ENCODE results near the gene NANP. TPM values are rescaled to one million over a fixed set of nuclear protein-coding genes. Genes with fewer than 3 reads are reported as not detected.
"Not testable (repeated sequence)": the region's sequence is repeated elsewhere in the genome, so short reads cannot be mapped to it uniquely, and the experiment has no call there.

NANP gene
- 6.4 and 8.0 TPM in 2 replicates for total RNA-seq

DNA sequence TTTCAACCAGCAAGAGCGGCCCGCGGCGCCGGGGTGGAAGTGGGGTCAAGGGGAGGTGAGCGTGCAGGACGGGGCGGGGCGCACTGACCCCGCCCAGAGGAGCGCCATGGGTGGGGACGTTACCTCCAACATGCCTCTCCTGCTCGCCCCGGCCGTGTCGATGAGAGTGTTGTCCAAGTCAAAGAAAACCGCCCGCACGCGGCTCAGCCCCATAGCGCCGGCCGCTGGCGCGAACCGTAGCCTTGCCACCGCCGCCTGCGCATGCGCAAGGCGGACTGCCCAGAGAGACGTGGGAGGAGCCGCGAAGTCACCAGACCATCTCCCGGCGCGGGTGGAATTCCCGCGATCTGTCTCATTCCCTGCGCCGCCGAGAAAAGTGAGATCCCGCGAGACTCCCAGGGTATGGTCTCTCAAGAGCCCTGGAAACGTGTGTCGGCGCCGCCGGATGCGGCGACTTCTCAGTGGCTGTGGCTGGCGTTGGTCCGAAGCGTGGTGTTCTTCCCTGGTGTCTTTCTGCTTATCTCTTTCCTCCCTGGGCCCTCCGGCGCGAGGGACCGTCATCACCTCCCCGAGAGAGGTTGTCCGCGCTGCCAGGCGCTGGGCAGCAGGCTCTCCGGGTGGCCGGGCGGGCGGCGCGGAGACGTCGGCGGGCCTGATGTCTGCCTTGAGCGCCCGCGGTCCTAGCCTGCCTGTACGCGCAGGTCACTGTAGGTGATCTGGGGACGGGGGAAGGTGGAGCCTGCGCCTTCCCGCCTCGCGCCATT is at the start of gene NANP:
NANP (minus strand) TSS at position 279 of the 764 bp plus-strand sequence; CDS start at position 213, 66 bp downstream.
- peak; percentile 95 to 98 for DNase-seq (ENCODE audit: low read depth in 2 of 2)

DNA sequence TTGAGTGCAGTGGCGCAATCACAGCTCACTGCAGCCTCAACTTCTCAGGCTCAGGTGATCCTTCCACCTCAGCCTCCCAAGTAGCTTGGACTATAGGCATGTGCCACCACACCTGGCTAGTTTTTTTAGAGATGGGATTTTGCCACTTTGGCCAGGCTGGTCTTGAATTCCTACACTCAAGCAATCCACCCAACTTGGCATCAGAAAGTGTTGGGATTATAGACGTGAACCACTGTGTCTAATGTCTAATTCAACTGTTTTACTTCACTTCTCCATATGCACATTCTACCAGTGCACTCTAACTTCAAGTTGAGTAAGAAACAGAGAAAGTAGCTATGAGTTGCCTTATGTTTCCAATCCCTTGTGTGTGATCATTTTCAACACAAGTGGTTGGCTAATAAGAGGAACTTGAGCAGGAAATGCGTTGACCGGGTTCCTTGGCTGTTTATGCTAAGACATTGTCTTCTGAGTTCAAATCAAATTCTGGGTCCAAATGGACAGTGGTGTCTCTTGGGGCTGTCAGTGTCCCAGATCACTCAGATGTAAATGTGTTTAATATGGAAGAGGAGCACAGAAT is 48.9 kb upstream of the NANP start:
- no peak for DNase-seq (ENCODE audit: low read depth in 2 of 2)

GRCh38 chr20:25669826-25670422 is 46.1 kb upstream of the NANP start:
- peak in 1 of 2 donors; percentile 18 for DNase-seq (ENCODE audit: low read depth in 2 of 2)

DNA sequence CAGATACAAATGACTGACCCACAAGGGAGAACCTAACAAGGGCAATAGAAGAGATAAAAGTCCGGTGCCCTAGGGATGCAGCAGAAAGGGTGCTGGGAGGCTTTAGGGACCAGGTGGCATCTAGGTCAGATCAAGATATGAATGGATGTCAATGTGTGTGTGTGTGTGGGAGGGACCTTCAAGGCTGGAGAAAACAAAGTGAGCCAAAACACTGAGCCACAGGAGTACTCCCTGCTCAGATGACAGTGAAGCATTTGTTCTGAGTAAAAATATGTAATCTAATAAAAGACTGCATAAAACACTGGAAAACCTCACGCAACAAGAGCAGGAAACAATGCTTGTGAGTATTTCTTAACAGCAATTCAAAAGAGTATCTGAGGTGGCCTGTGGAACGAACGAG is 44.6 kb upstream of the NANP start:
- no peak for DNase-seq (ENCODE audit: low read depth in 2 of 2)

GRCh38 chr20:25659999-25660398 is 36.2 kb upstream of the NANP start:
- DNase-seq (ENCODE audit: low read depth in 2 of 2): no peak

DNA sequence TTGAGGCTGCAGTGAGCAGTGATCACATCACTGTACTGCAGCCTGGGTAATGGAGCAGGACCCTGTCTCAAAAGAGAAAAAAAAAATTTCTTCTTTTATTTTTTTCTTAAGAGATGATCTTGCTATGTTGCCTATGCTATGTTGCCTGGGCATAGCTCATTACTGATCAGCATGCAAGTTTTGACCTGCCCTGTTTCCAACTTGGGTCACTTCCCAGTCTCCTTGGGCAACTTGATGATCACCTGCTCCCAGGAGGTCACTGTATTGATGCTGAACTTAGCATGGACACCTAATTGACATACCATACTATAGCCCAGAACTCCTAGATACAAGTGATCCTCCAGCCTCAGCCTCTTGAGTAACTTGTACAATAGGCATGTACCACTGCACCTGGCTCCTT is 30.7 kb upstream of the NANP start:
- DNase-seq (ENCODE audit: low read depth in 2 of 2): no peak

DNA sequence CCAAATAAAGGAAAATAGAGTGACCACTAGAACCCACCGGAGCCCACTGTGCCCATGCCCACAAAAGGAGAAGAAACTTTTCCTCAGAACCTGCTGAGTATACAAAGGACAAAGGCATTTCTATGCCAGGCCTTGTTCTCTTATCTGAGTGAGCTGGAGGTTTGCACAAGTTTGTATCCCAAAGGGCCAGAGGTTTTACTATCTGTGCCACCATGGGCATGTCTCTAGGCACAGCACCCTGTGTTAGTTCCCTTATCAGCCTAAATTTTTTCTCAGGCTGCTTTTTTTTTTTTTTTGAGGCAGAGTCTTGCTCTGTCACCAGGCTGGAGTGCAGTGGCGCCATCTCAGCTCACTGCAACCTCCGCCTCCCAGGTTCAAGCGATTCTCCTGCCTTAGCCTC is 29.1 kb upstream of the NANP start:
- DNase-seq (ENCODE audit: low read depth in 2 of 2): not testable (repeated sequence)

GRCh38 chr20:25644814-25645213 is 21.0 kb upstream of the NANP start:
- no peak for DNase-seq (ENCODE audit: low read depth in 2 of 2)

GRCh38 chr20:25643716-25644115 is 19.9 kb upstream of the NANP start:
- DNase-seq (ENCODE audit: low read depth in 2 of 2): no peak

- DNase-seq (ENCODE audit: low read depth in 2 of 2): no peak
Measured at GRCh38 chr20:25637247-25637646, 13.4 kb upstream of the NANP start.

DNA sequence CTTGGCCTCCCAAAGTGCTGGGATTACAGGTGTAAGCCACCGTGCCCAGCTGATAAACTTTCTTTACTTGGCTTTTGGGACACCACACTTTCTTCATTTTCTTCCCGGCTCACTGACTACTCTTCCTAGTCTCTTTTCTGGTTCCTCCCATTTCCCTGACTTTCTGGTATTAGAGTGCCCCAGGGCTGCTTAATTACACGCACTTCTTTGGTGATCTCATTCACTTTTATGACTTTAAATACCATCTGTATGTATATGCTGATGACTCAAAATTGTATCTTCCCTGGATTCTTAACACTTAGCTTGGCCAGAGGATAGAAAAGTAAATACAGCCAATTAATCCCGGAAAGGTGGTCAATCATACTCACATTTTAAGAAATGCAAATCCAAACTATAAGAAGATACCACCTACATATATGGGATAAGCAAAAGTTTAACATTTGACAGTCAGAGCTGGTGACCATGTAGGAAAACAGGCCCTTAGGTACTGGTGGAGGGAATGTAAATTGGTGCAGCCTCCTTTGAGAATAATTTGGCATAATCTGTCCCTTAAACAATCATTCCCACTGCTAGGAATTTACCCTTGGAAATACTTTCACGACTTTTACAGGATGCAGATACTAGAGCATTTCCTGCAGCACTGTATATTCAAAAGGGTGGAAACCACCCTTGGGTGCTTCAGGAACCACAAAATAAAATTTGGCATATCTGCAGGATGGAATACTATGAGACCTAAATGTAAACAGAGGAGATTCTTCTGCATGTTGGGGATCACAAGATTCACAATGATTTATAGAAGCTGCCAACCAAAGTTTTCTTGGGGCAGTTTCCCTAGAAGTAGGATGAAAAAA is 9.4 kb upstream of the NANP start:
- DNase-seq (ENCODE audit: low read depth in 2 of 2): peak in 1 of 2 donors; percentile 35

GRCh38 chr20:25630615-25631014 is 6.8 kb upstream of the NANP start:
- DNase-seq (ENCODE audit: low read depth in 2 of 2): not testable (repeated sequence)

DNA sequence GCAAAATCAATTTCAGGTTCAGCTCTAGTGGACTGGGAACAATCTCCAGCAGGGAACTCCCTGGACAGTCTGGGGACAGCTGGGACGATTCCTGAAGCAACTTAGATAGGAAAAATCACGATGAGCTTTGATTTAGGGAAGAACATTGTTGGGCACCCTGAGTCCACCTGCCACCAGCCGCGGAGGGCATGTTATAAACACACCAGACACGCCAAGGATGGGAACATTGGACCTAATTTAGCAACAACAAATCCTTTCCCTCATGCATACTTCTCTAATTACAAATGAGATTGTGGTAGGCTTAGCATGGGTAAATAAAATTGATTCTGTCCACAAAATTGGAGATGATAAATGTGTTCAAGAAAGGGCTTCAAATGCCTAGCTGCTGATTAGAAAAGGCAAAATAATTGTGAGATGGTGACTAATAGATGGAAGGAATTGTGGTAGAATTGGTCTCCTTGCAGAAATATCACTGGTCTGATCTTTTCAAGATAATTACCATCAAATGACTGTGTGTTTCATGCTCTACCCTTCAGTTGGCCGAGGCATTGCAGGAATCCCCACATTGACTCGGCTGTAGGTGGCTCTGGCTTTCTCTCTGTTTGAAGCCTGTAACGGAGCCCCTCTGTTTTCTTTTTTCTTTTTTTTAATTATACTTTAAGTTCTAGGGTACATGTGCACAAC is 6.1 kb upstream of the NANP start:
- no peak for DNase-seq (ENCODE audit: low read depth in 2 of 2)

GRCh38 chr20:25626779-25627178 is 3.0 kb upstream of the NANP start:
- DNase-seq (ENCODE audit: low read depth in 2 of 2): no peak

DNA sequence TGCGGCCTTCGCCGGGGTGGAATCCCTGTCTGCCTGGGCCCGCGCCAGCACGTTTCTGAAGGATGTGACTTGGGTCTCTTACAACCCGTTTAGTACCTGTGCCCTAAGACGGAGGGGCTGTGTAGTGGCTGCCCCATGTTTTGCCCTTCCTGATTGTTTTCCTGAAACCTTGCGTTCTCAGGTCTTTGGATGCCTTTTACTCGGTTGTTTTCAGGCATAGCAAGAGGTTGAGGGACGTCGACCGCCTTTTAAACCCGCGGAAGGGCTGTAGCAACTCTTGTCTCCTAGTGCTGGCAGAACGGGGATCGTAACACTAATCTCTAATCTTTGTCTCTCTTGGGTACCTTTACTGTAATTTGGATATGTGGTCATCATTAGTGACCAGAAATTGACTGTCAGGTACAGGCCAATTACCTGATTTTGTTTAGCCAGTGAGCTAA is 706 bp upstream of the NANP start:
- no peak for DNase-seq (ENCODE audit: low read depth in 2 of 2)

- DNase-seq (ENCODE audit: low read depth in 2 of 2): peak; percentile 18 to 60
Measured at GRCh38 chr20:25623225-25623735, 534 bp downstream of the NANP start.

DNA sequence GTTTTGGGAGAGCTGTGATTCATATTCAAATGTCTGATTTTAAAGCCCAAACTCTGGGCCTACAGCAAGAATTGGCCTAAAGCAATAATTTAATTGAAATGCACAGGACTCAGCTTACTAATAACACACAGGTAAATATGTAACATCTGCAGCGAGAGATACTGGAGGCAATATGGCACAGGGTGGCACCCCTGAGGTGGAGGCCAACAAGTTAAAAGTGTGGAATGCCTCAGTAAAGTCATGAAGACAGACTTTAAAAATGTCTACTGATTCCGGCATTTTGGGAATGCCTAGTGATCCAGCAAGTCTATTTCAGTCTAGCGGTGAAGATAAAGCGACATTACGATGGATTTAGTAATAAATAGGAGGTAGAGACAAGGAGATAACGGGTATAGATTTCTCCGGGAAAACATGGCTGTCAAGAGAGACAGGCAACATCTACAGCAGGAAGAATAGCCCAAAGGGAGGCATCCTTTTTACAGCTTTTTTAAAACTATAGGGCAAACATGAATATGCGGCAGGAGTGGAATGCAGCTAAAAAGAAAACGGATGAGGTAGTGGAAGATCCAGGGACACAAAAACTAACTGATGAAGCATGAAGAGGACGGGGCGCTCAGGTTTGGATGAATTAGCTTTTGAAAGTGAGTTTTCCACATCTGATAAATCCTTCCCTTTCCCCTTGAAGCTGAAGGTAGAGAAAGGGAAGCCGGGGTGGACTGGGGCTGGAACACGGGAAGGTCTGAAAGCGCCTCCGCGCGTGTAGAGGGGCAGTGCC is 1.2 kb downstream of the NANP start:
- DNase-seq (ENCODE audit: low read depth in 2 of 2): no peak

GRCh38 chr20:25622049-25622448 is 1.8 kb downstream of the NANP start:
- no peak for DNase-seq (ENCODE audit: low read depth in 2 of 2)

GRCh38 chr20:25619514-25619913 is 4.3 kb downstream of the NANP start:
- no peak for DNase-seq (ENCODE audit: low read depth in 2 of 2)

DNA sequence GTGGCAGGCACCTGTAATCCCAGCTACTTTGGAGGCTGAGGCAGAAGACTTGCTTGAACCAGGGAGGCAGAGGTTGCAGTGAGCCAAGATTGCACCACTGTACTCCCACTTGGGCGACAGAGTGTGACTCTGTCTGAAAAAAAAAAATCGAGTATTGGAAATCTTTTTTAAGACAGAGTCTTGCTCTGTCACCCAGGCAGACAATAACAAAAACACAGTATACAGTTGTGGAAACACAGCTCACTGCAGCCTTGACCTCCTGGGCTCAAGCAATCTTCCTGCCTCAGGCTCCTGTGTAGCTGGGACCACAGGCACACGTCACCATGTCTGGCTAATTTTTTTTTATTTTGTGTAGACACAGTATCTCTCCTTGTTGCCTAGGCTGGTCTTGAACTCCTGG is 15.0 kb downstream of the NANP start:
- DNase-seq (ENCODE audit: low read depth in 2 of 2): no peak
